ENCODE measurements around the gene SPECC1. TPM values are rescaled to one million over a fixed set of nuclear protein-coding genes. Genes with fewer than 3 reads are reported as not detected.
"Not testable (repeated sequence)": the region's sequence is repeated elsewhere in the genome, so short reads cannot be mapped to it uniquely, and the experiment has no call there.

The SPECC1 gene
- total RNA-seq, 1 donor from 2014 or later, result 53.6 TPM

DNA sequence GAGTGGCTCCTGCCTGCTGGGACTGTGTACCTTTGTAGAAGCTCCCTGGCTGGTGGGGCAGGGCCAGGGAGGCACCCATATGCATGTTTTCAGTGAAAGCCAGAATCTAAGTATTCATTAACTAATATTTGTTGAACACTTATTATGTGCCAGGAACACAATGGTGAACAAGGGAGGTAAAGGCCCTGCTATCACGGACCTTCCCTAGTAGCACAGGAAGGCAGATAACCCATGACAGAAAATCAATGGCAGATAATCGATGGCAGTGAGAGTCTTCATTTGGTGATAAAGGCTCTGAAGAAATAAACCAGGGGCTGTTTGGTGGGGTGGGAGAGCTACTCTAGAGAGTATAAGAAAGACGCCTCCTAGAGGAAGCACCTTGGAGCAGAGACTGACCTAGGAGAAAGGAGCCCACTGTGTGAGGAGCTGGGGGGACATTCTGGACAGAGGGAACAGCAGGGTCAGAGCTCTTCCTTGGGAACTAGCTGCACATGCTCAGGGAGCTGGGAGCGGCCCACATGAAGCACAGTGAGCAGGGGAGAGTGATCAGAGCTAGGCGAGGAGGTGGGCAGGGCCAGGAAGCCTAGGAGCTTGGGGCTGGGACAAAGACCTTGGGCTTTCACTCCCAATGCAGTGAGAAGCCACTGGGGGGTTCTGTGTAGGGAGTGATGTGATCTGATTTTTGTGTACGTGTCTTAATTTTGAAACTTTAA is 78.5 kb downstream of the SPECC1 start:
- ATAC-seq (no peak), DNase-seq (ENCODE audit: low spot score) (no peak)
- intact Hi-C loops (cut with DNase I), result no loop called here

DNA sequence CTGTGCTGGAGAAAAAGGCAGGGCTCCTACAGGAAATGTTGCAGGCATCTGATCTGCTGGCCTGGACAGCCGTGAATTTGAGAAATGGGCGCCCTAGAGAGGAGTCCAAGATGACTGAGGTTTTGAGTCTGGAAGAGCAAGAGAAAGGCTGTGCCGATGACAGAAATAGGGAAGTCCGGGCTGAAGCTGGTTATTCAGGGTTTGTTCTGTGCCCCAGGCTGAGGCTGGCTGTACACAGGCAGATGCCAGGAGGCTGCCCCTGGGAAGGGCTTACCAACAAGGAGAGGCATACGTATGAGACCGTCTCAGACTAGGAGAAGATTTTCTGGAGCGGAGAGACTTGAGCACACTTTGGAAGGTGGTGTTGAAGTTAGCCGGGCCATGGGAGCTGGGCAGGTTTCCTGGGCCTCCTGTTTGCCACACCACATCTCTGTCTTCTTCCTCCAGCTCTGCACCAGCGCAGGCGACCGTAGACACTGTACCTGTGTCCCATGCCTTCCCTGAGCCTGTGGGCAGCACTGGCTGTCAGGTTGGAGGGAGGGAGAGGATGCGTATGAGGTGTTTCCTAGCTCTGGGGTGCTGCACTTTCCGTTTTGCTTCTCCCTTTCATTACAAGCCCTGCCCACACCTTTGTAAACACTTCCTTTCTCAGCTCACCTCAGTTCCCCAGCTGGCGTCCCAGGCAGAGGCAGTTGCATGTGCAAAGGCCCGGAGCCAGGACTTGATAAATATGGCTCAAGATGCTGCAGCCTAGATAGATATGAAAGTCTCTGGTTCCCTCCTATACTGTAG is 80.8 kb downstream of the SPECC1 start:
- intact Hi-C loops (cut with DNase I), result no loop called here
- DNase-seq (ENCODE audit: low spot score), result no peak
- ATAC-seq, result no peak

DNA sequence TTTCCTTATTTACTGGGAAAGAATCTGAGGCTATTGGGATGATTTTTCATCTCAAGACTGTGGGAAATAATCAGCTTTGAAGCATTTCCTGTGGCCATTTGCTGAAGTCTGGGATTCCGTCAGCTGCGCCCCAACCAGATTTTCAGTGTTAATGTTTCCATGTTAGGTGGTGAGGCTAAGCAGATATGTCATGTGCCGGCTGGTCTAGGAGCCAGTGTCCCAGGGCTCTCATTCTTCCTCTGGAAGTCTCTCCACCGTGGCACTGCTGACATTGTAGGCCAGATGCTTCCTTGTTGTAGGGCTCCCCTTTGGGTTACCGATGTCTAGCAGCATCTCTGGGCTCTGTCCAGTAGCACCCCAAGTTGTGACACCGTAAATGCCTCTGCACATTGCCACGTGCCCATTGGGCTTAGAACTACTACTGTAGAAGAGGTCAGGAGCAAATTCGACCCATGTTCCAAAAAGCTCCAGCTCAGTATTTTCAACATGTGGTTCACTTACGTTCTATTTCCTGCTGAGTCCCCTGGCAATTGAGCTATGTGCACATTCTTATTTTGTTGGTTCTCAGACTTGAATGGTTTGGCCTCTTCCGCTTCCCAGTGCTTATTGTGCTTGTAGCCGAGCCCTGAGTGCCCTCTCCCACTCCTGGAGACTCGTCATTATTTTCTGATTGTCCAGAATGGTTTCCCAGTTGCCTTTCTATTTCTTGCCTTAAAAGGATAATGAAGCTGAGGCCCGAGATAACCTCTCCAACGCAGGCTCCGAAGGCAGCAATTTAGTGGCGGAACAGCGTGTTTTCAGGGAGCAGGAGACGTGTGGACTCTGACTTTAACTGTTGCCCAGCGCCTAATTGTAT is 82.2 kb downstream of the SPECC1 start:
- ATAC-seq, result peak; percentile 88
- intact Hi-C loops (cut with DNase I), result no loop called here
- DNase-seq (ENCODE audit: low spot score), result no peak

- peak; percentile 41 for ATAC-seq
Measured at GRCh38 chr17:20092261-20092867, 83.2 kb downstream of the SPECC1 start.

GRCh38 chr17:20092973-20093626 is 83.9 kb downstream of the SPECC1 start:
- ATAC-seq (no peak), DNase-seq (ENCODE audit: low spot score) (no peak)
- intact Hi-C loops (cut with DNase I), result no loop called here

More at GRCh38 chr17:20092261-20092867, 83.2 kb downstream of the SPECC1 start:
- DNase-seq (ENCODE audit: low spot score), result no peak
- intact Hi-C loops (cut with DNase I), result no loop called here

GRCh38 chr17:20094777-20095176 is 85.6 kb downstream of the SPECC1 start:
- ATAC-seq, result no peak
- intact Hi-C loops (cut with DNase I), result no loop called here
- no peak for DNase-seq (ENCODE audit: low spot score)

GRCh38 chr17:20095336-20096080 is 86.3 kb downstream of the SPECC1 start:
- intact Hi-C loops (cut with DNase I), result no loop called here
- peak; percentile 77 for DNase-seq (ENCODE audit: low spot score)
- ATAC-seq, result peak; percentile 79

DNA sequence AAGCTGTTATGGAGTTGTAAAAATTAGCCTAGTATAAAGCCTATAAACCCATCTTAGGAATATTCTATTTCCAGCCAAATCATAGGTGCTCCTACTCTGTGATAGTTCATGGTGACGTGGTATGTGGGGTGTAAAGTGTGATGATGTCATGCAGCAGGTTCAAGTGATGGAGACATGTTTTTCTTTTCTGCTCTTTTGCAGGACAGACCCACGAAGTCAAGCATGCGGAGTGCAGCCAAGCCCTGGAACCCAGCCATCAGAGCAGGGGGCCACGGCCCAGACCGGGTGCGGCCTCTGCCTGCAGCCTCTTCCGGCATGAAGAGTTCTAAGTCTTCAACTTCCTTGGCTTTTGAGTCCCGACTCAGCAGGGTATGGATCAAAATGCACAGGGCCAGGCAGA is 87.3 kb downstream of the SPECC1 start:
- ATAC-seq (no peak), DNase-seq (ENCODE audit: low spot score) (no peak)
- intact Hi-C loops (cut with DNase I), result no loop called here

DNA sequence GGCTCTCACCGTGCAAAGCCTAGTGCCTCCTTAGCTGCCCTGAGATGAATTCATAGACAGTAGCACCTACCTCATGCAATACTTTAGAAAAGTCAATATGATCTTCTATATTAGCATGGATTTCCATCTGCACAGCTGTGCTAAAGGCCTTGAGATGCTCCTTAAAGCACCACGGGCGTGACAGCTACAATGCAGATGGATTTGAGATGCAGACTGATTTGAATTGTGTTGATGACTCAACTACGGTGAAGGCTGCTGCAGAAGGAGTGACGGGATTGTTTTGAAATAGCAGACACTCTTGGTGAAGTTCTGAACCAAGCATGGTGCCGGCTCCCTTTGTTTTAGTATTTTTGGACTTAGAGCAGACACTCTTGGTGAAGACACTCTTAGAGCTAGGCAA is 88.2 kb downstream of the SPECC1 start:
- ATAC-seq (no peak), DNase-seq (ENCODE audit: low spot score) (no peak)
- intact Hi-C loops (cut with DNase I), result no loop called here

GRCh38 chr17:20098314-20098713 is 89.2 kb downstream of the SPECC1 start:
- DNase-seq (ENCODE audit: low spot score) (no peak), ATAC-seq (no peak)
- intact Hi-C loops (cut with DNase I), result no loop called here

GRCh38 chr17:20100806-20101205 is 91.6 kb downstream of the SPECC1 start:
- intact Hi-C loops (cut with DNase I), result loop anchor here (10.0 kb wide), 1 partner anchor 96 kb away; the partner anchor contains the start of gene SPECC1
- not testable (repeated sequence) for DNase-seq (ENCODE audit: low spot score); ATAC-seq

DNA sequence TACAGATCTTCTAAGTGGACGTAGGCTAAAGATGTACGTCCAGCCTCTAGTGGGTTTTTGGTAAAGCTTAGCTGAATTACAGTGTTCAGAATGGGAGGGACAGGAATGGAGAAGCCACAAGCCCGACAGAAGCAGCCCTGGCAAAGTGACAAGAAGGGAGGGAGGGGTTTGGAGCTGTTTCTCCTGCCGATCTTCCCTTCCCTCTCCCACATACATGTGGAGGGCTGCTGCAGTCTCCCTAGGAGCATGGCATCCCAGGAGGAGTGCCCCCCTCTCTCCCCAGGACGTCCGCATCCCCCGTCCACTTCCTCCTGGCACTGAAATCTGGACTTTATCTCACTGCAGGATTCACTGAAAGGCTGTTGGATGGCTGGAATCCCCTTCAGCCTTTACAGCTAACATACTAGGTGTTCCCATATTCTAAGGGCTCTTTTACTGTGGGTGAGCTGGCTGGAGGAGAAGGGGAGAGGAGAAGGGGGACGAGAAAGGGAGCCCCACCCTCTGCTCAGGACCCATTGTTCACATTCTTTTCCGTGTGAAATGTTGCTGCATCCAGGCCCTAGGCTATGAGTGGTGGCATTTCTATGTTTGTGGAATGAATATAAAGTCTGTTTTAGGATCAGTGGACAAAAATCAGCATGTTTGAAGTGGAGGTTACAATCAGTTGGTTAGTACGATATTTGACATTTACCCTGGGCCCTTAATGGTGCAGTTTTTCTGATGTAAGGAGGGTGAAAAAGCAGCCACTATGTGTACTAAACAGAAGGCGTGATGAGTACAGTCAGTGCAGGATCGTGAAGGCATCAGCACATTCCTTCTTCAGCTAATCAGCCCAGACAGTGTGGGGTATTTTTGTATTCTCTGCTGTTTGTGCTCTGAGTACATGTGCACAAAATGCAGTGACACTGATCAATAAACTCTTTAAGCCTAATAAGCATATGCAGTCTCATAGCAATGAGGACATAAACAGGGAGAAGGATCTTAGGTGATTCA is 94.6 kb downstream of the SPECC1 start:
- no peak for DNase-seq (ENCODE audit: low spot score)
- peak; percentile 30 for ATAC-seq
- intact Hi-C loops (cut with DNase I), result loop anchor here (10.0 kb wide), 1 partner anchor 99 kb away; the partner anchor contains the start of gene SPECC1

DNA sequence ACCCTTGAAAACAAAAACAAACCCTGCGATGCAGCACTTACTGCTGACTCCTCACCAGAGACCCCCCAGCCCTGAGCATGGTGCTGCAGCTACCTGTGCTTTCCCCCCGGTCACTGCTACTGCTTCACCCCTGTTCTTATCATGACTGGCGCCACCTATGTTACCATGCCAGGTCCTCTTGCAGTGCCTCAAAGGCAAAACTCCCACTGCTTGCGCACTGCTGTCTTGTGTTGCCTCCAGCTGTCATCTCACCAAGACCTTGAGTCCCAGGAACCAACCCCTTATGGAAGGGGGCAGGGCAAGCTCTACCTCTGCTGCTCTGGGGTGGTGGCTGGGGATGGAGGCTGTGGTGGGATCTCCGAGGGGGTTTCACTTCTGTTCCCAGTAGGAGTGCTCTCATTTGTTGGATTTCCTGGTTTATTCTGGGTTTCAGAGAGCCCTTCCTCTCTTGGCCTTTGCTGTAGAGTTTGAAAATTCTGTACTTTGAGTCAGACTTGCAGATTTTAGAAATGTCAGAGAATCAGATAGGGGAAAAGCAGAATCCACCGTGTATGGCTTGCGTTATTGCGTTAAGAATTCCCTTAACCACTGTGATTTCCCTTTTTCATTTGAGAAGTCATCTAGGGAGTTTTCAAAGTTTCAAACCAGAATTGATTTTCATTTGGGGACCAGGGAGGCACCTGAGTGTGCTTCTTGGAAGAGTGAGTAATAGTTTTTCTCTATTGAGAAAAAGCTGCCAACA is 96.6 kb downstream of the SPECC1 start:
- intact Hi-C loops (cut with DNase I), result loop anchor here (10.0 kb wide), 1 partner anchor 101 kb away; the partner anchor contains the start of gene SPECC1
- DNase-seq (ENCODE audit: low spot score) (no peak), ATAC-seq (no peak)

DNA sequence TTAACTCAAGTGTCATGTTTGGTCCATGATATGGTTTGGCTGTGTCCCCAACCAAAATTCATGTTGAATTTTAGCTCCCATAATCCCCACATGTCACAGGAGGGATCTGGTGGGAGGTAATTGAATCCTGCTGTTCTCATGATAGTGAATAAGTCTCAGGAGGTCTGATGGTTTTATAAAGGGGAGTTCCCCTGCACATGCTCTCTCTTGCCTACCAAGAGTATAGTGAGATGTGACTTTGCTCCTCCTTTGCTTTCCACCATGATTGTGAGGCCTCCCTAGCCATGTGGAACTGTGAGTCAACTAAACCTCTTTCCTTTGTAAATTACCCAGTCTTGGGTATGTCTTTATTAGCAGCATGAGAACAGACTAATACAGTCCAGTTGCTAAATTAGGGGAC is 97.3 kb downstream of the SPECC1 start:
- ATAC-seq; DNase-seq (ENCODE audit: low spot score): not testable (repeated sequence)
- intact Hi-C loops (cut with DNase I), result loop anchor here (10.0 kb wide), 1 partner anchor 102 kb away; the partner anchor contains the start of gene SPECC1

GRCh38 chr17:20109076-20109475 is 99.9 kb downstream of the SPECC1 start:
- DNase-seq (ENCODE audit: low spot score) (no peak), ATAC-seq (no peak)
- intact Hi-C loops (cut with DNase I), result loop anchor here (10.0 kb wide), 1 partner anchor 104 kb away; the partner anchor contains the start of gene SPECC1

DNA sequence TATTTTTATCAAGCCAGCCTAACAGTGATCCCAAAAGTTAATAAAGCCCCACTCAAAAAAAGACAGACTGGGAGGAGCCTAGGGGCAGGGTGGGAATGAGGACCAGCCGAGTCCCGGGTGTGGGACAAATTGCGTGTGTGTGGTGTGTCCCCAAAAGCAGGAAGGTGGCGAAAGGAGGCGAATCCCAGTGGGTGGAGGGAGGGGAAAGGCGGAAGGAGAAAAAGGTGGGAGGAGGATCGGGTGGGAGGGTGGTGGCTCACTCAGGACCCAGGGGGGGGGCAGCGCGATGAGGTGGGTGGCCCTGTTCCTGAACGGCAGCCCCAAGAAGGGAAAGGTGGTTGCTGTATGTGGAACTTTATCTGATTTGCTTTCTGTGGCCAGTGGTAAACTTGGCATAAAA is 102.4 kb downstream of the SPECC1 start:
- intact Hi-C loops (cut with DNase I), result no loop called here
- ATAC-seq, result no peak
- no peak for DNase-seq (ENCODE audit: low spot score)

Data from sciatic nerve (tissue), 2 donors.